OCI-LY3 (cell line): Measurements from ENCODE around the gene ZSCAN20.

ENCODE experiments used
- H2AFZ ChIP-seq: fragments of 200-600, 300-600 bp; shearing (Covaris generic); 2 replicates; pipeline ENCODE4 v1.6.0; 2014; ENCODE audit warnings: antibody characterized with exemption, low read depth, low read length
- H3K27ac ChIP-seq: fragments of 200-600, 300-600 bp; sonication (generic); 2 replicates; pipeline ENCODE4 v1.5.1; 2014; ENCODE audit warnings: mild to moderate bottlenecking, low read length, moderate library complexity, mixed read lengths
- H3K27me3 ChIP-seq: fragments of 200-600, 300-600 bp; sonication (generic); 2 replicates; pipeline ENCODE4 v1.6.1; 2014; ENCODE audit warnings: low read depth, low read length, mixed read lengths
- H3K36me3 ChIP-seq: fragments of 200-600, 300-600 bp; sonication (generic); replicated peaks from 2 replicates; pipeline ENCODE3; 2014; ENCODE audit warnings: low read depth, low read length, mixed read lengths
- H3K4me1 ChIP-seq: fragments of 300-600, 200-600 bp; sonication (generic); 2 replicates; pipeline ENCODE4 v1.6.1; 2014; ENCODE audit warnings: low read length, mixed read lengths
- H3K4me2 ChIP-seq: fragments of 200-600, 300-600 bp; sonication (generic); 2 replicates; pipeline ENCODE4 v1.6.1; 2014; ENCODE audit warnings: low read length, mixed read lengths
- H3K4me3 ChIP-seq: fragments of 300-600, 200-600 bp; sonication (generic); 2 replicates; pipeline ENCODE4 v1.5.1; 2014; ENCODE audit warnings: antibody characterized with exemption, mild to moderate bottlenecking, low read length, moderate library complexity
- H3K79me2 ChIP-seq: fragments of 300-600, 200-600 bp; shearing (Covaris generic); 2 replicates; pipeline ENCODE4 v1.6.1; 2014; ENCODE audit warnings: mild to moderate bottlenecking, low read length, mixed read lengths
- H3K9ac ChIP-seq: fragments of 300-600, 200-600 bp; shearing (Covaris generic); 2 replicates; pipeline ENCODE4 v1.6.0; 2014; ENCODE audit warnings: mild to moderate bottlenecking, low read length, moderate library complexity
- H3K9me3 ChIP-seq: fragments of 200-600, 300-600 bp; shearing (Covaris generic); 2 replicates; pipeline ENCODE4 v1.6.1; 2014; ENCODE audit warnings: low read length, mixed read lengths; ENCODE audit not compliant: insufficient read depth
- H4K20me1 ChIP-seq: fragments of 200-600, 300-600 bp; sonication (generic); 2 replicates; pipeline ENCODE4 v1.6.1; 2016; ENCODE audit warnings: low read length, mixed read lengths; ENCODE audit not compliant: insufficient read depth
- EZH2phosphoT487 ChIP-seq: fragments of 200-600 bp; shearing (Covaris generic); IDR thresholded peaks from 2 replicates; pipeline ENCODE4 v1.6.1; 2018; ENCODE audit warnings: antibody characterized with exemption, mixed run types, low read depth
- TF ChIP-seq, protein P1 (sequence below): fragments of 200-600, 300-600 bp; sonication (generic); IDR thresholded peaks from 2 replicates; pipeline ENCODE4 v1.5.1; 2014; ENCODE audit warnings: antibody characterized with exemption, low read length, low read depth

The ZSCAN20 gene

DNA sequence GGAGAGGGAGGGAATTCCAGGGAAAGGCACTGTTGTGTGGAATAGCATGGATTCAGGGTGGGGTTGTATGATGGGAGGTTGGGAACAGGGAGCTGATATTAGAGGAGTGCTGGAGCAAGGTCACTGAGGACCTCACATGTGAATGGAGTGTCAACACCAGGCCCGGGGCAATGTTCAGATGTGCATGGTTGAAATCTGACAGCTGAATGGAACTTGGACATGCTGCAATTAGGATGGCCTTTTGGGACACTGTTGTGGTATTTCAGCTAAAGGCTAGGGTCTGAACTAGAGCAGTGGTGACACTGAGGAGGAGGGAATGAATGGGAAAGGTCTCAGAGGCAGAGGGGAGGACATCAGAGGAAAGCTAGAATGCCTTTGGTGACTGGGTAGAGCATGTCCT is 25.0 kb downstream of the ZSCAN20 start:
- H3K4me2 ChIP-seq, result no peak overlapping the region
- no peaks in the 10 kb centered on the region for H3K4me1 ChIP-seq
- peaks cover 35% of the 10 kb centered on the region for H3K36me3 ChIP-seq
- no peak for TF ChIP-seq EZH2phosphoT487
- TF ChIP-seq, protein P1, sequence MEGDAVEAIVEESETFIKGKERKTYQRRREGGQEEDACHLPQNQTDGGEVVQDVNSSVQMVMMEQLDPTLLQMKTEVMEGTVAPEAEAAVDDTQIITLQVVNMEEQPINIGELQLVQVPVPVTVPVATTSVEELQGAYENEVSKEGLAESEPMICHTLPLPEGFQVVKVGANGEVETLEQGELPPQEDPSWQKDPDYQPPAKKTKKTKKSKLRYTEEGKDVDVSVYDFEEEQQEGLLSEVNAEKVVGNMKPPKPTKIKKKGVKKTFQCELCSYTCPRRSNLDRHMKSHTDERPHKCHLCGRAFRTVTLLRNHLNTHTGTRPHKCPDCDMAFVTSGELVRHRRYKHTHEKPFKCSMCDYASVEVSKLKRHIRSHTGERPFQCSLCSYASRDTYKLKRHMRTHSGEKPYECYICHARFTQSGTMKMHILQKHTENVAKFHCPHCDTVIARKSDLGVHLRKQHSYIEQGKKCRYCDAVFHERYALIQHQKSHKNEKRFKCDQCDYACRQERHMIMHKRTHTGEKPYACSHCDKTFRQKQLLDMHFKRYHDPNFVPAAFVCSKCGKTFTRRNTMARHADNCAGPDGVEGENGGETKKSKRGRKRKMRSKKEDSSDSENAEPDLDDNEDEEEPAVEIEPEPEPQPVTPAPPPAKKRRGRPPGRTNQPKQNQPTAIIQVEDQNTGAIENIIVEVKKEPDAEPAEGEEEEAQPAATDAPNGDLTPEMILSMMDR, result no peak
- H3K9me3 ChIP-seq, result 0 out of 2 replicates have a peak, but pooled peaks cover 3% of the 10 kb centered on the region
- H3K79me2 ChIP-seq, result no peaks in the 10 kb centered on the region
- H2AFZ ChIP-seq, result no peak overlapping the region
- H4K20me1 ChIP-seq, result no peaks in the 10 kb centered on the region
- no peak overlapping the region for H3K27ac ChIP-seq
- H3K4me3 ChIP-seq, result no peak overlapping the region
- H3K27me3 ChIP-seq, result no peaks in the 10 kb centered on the region
- no peak overlapping the region for H3K9ac ChIP-seq

DNA sequence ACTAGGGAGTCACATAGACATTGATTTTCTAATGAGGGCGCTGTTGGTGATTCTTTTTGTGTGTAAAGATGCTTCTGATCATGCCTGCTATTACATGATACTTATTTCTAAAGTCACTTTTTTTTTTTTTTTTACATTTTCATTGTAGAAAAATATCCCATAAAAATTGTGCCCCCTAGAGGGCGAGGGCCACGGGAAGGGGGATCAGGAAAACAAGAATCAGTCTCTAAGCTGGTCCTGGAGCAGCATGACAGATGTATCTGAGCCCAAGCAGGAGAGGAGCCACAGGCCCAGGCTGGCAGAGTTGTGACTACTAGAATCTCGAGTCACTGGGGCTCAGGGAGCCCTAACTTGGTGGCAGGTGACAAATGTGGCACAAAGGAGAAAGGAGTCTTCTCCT is 28.1 kb downstream of the ZSCAN20 start:
- H3K4me3 ChIP-seq, result no peak overlapping the region
- H2AFZ ChIP-seq, result no peak overlapping the region

DNA sequence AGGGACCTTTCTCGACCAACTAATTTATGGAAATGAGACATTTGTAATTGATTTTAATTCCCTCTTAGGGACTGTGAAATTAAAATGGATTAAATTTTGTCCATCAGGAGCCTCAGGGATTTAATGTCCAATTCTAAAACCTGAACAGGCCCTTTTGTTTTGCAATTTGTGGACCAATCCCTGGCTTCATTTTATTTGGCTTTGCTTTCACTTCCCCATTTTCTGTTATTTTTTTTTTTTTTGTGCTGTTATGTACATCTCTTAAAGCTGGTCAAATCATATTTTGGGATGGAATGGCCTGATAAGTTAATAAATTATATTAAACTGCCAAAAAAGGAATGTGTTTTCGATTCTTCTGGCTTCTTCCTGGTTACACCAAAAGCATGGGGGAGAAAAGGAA is 28.9 kb downstream of the ZSCAN20 start:
- Histone ChIP-seq H3K4me3 (no peak overlapping the region), H3K79me2 (no peaks in the 10 kb centered on the region), H3K4me1 (no peaks in the 10 kb centered on the region), H3K27ac (no peak overlapping the region), H3K36me3 (no peaks in the 10 kb centered on the region), H3K9ac (no peak overlapping the region), H3K27me3 (no peaks in the 10 kb centered on the region), H3K9me3 (no peaks in the 10 kb centered on the region), H4K20me1 (no peaks in the 10 kb centered on the region), H2AFZ (no peak overlapping the region), H3K4me2 (no peak overlapping the region)
- TF ChIP-seq EZH2phosphoT487, result no peak
- TF ChIP-seq, protein P1, result no peak

More for the DNA sequence above, 28.1 kb downstream of the ZSCAN20 start:
- peaks cover 7% of the 10 kb centered on the region for H3K36me3 ChIP-seq
- no peak overlapping the region for H3K4me2 ChIP-seq
- TF ChIP-seq, protein P1, result peak; percentile 11; the same call in 1 of the 2 replicates
- no peak for TF ChIP-seq EZH2phosphoT487
- no peak overlapping the region for H3K27ac ChIP-seq
- no peaks in the 10 kb centered on the region for H3K4me1 ChIP-seq
- H4K20me1 ChIP-seq, result no peaks in the 10 kb centered on the region
- H3K9ac ChIP-seq, result no peak overlapping the region
- no peaks in the 10 kb centered on the region for H3K9me3 ChIP-seq
- H3K79me2 ChIP-seq, result no peaks in the 10 kb centered on the region
- H3K27me3 ChIP-seq, result no peaks in the 10 kb centered on the region

DNA sequence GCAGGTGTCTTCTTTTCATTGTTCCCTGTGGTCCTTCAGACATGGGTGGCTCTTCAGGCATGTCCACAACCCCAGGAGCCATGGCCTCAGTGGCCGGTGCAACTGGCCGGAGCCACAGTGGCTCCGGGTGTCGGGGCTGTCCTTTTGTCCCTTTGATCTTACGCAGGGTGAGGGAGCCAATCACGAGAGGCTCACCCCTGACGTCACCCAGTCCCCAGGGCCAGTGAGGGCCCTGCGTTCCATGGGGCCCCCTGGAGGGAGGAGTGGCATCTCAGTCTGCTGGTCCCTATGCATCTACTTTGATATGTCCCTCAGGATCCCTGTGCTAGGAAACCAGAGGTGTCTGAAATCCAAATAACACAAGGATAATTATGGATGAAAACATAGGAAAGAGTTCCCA is 29.3 kb downstream of the ZSCAN20 start:
- no peak overlapping the region for H2AFZ ChIP-seq
- no peaks in the 10 kb centered on the region for H3K9me3 ChIP-seq
- no peaks in the 10 kb centered on the region for H3K27me3 ChIP-seq
- no peak overlapping the region for H3K4me2 ChIP-seq
- no peak overlapping the region for H3K27ac ChIP-seq
- no peaks in the 10 kb centered on the region for H3K36me3 ChIP-seq
- no peaks in the 10 kb centered on the region for H4K20me1 ChIP-seq
- H3K79me2 ChIP-seq, result no peaks in the 10 kb centered on the region
- H3K4me1 ChIP-seq, result no peaks in the 10 kb centered on the region
- H3K9ac ChIP-seq, result no peak overlapping the region
- no peak for TF ChIP-seq EZH2phosphoT487
- TF ChIP-seq, protein P1, result no peak
- H3K4me3 ChIP-seq, result no peak overlapping the region
